Nucleus accumbens (tissue), 56 donors: ENCODE data around the gene PRR15L.
A peak's percentile ranks its signal among the peaks of the same experiment; 100 is the strongest.
"Not testable (repeated sequence)": the region's sequence is repeated elsewhere in the genome, so short reads cannot be mapped to it uniquely, and the experiment has no call there.

Experiments used
- DNase-seq, 56 donors: peaks; one replicate each; lab custom pipeline; 2025; lab: John Stamatoyannopoulos, UW

Gene PRR15L

DNA sequence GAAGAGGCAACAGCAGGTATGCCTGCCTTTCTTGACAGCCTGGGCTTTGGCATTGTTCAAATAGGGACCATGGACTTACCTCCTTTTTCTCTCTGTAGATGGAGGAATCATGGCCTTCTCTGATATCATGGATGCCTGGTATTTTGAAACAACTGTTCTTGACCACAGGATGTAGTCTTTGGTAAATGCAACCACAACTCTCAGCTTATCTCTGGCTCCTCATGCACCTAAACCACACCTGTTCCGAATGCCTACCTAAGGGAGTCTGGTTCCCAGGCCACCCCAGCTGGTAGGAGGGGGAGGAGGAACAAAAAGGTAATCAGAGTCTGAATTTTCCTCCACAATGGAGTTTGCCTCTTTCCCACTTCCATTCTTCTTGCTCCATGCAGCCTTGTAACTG, 32.0 kb upstream of the PRR15L start:
- DNase-seq: no peak

DNA sequence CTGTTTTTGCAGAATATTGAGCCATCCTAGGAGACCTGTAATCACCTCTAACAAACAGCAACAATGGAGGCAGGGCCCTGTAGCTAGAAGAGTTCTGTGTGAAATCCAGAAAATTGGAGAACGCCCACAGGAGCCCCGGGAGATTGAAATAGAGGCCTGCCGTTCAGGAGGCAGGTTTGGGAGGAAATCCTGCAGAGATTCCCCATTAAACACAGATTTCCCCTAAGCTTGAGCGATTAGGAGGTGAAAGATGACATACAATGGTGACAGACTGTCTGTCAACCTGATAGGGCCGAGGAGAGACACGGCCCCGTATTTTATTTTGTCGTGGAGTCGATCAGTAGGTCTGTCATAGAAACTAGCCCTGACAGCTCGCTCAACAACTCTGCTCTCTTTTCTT, 31.5 kb upstream of the PRR15L start:
- DNase-seq: no peak

DNA sequence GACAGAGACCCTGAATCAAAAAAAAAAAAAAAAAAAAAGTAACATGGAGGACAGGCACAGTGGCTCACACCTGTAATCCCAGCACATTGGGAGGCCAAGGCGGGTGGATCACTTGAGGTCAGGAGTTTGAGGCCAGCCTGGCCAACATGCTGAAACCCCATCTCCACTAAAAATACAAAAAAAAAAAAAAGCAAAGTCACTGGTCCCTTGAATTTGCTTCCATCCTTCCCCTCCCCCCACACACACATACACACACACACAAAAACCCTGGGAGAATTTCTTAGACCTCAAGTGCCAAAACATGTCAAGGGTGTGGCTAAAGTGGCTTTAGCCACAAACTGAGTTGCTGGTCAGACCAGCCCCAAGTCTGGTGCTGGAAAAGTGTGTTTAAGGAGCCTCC, 30.8 kb upstream of the PRR15L start:
- not testable (repeated sequence) for DNase-seq

- DNase-seq: peak in 7 of 56 donors; percentile 7 to 36 (median 16)
These were observed 29.7 kb upstream of the PRR15L start for GRCh38 chr17:47987240-47987835.

DNA sequence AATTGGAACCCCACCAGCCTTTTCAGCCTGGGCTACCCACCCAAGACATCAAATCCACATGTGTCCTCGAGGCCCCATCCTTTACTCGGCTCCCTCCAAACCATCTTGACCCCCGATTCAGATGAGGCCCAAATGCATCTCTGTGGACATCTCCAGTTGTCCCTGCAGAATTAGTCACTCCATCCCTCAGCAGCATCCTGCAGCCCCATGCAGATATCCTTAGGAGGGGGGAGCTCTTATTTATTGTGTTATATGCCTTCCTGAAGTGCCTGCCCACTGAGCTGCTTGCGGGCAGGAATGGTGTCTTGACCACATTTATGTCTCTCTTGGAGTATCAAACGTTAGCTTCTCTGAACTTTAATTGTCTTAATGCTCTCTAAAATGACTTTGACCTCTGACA, 28.8 kb upstream of the PRR15L start:
- DNase-seq: no peak

DNA sequence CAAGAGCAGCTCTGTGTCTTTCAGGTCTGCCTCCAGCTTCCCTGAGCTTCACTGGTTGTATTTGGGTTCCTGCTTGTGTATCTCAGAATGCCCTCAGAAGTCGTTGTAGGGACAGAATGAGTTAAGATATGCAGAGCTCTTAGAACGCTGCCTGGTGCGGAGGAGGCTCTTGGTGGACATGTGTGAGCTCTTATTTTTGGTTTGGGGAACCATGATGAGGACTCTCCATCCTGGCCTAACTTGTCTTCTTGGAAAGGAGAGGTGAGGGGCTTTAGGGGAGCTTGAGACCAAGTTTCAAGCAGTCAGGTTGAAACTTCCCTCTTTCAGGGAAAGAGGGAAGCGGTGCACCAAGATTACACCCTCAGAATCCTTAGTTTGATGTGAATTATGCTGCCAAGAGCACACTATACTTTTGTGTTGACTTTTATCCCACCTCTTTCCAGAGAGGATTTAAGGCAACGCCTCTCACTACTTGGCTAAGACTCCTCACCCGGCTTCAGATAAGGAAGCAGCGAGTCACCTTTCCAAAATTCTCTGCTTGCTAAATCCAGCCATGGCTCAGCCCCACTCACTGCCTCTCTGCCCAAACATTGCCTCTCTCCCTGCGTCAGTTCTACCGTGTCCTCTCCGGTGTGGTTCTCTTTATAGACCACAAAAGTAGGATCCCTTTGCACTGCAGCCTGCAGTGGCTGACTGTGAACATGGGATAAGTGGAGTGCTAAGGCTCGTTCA, 26.0 kb upstream of the PRR15L start:
- peak in 2 of 56 donors; percentile 4 to 16 for DNase-seq

- no peak for DNase-seq
These were observed 25.1 kb upstream of the PRR15L start for GRCh38 chr17:47982645-47983390.

DNA sequence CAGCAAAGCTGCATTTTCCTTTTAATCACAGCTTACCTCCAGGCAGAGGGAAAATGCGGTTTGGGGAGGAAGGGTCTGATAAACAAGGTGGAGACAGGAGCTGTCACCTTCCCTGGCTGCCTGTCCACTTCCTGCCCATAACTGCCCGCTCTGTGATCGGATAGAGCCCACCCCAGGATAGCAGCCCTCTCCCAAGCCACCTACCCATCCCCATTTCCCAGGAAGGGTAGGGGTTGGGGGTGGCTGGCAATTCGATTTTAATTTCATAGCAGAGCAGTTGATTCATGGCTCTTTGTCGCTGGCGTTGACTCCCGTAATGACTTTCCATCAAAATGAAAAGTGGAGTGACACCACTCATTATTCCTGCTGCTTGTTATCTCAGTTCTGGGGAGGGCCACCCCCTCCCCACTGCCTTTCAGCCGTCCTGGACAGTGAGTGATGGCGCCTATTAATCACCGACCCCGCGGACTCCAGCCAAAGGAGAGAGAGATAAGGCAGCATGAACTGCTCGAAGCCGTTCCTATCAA, 24.5 kb upstream of the PRR15L start:
- no peak for DNase-seq

GRCh38 chr17:47981462-47981861, 23.8 kb upstream of the PRR15L start:
- no peak for DNase-seq

DNA sequence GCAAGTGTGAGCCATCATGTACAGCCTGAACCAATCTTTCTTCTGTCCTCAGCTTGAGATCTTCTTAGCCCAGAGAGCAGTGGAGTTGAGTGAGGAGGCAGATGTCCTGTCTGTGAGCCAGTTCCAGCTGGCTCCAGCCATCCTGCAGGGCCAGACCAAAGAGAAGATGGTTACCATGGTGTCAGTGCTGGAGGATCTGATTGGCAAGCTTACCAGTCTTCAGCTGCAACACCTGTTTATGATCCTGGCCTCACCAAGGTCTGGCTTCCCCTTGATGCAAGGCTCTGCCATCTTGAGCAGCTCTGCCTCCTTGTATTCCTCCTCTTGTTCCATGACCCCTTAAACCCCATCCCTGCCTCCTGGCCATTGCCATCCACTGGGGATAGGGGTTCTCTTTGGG, 22.9 kb upstream of the PRR15L start:
- no peak for DNase-seq

DNA sequence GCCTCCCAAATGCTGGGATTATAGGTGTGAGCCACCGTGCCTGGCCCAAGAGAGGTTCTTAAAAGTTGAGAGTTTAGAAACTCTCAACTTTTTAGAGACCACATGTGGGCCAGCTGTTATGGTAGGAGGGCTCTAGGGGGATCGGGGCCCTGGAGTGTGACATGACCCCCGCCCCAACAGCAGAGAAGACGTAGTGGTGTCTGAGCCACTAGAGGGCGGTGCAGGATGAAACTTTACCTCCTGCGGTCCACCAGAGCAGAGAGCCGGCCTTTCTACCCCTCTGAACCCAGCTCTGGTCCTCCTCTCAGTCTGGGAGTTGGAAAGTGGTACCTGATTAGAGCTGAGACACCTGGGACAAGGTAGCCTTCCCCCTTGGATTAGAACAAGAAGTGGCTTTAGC, 20.6 kb upstream of the PRR15L start:
- DNase-seq: peak in 38 of 56 donors; percentile 0 to 73 (median 22)

- no peak for DNase-seq
These were observed 18.1 kb upstream of the PRR15L start for GRCh38 chr17:47975823-47976205.

DNA sequence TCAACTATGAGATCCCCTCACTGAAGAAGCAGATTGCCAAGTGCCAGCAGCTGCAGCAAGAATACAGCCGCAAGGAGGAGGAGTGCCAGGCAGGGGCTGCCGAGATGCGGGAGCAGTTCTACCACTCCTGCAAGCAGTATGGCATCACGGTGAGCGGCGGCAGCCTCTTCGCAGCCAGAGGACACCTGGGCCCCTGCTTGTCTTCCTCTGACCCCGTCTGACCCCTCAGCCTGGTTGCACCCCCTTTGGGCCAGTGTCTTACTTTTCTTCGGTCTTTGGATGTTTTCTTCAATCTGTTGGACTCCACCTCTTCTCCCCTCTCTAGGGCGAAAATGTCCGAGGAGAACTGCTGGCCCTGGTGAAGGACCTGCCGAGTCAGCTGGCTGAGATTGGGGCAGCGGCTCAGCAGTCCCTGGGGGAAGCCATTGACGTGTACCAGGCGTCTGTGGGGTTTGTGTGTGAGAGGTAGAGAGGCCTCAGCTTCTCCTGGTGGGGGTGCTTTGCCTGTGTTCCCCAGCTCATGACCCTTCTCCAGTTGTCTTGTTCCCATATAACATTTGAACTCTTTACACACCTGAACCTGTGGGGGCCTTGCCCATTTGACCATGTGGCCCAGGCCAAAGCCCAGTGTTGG, 17.6 kb upstream of the PRR15L start:
- DNase-seq: no peak

DNA sequence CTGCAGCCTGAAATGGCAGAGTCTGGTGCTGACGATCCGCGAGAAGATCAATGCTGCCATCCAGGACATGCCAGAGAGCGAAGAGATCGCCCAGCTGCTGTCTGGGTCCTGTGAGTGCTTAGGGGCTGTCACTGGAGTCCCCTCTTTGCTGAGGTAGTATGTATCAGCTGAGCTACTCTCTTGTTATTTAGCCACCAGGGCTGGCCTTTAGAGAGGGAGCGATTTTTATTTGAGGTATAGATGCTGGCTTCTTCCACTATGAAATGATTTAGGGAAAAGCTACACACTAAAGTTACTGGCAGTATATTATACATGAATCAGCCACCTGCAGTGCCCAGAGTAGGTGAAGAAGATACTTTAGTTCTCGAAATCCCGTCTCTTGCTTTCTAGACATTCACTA, 15.9 kb upstream of the PRR15L start:
- no peak for DNase-seq

- DNase-seq: peak; percentile 86 to 100 (median 99)
These were observed 13.2 kb upstream of the PRR15L start, which contains the start of gene CDK5RAP3 for GRCh38 chr17:47970725-47971499. CDK5RAP3 (plus strand) TSS chr17:47971113; CDS start chr17:47971147, 34 bp downstream.

DNA sequence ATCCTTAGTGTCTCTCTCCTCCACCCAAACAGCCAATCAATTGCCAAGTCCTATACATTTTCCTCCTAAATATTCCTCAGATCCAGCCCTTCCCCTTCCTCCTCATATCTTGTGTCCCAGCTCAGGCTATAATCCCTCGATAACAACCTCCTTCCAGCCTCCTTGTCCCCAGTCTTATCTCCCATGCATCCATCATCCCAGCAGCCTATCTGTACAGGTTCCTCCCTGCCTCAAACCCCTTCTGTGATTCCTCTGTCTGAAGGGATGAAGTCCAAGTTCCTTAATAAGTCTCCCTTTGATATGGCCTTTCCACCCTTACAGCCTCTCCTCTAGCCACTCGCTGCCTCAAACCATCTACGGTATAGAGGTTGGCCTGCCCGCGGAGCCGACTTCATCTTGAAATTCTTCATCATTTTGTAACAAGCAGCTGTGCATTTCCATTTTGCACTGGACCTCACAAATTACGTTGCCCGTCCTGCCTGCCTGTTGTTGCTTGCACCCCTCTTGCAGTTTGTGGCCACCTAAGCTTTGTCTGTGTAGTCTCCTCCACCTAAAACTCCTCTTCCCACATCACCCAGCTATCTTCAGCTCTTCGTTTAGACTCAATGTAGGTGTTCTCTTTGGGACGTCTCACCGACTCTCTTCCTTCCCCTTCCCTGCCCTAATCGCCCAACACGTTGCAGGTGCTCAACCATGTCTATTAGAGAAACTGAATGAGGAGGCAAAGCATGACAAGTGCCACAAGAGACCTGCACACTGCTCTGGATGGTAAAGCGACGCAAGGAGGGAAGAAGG, 12.4 kb upstream of the PRR15L start:
- DNase-seq: peak in 2 of 56 donors; percentile 16 to 41

GRCh38 chr17:47968836-47969235, 11.2 kb upstream of the PRR15L start:
- DNase-seq: no peak

DNA sequence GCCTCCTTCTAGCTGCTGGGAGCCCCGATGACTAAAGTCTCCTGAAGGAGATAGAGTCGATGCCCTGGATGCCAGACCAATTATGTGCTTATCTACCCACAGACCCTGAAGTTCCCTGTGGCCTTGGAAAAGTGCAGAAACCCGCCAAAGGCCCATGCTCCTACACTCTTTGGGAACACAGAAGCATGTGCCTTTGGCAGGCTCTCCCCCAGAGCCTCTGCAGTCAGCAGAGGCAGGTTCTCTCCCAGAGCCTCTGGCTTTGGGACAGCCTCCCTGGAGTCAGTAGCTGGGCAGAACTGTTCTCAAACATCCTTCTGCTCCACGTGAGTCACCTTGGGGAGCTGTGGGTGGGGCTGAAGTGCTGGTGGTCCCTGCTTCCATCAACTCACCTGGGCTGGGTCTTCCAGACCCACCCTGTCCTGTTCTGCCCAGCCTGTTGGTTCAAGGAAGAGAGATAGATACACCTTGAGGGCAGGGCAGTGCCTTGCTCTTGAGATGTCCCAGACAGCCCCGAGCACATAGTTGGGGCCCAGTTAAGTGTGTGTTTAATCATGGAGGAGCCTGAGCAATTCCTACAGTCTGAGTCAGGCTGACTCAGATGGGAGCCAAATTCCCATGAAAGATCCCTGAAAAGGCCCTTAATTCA, 10.0 kb upstream of the PRR15L start:
- no peak for DNase-seq

DNA sequence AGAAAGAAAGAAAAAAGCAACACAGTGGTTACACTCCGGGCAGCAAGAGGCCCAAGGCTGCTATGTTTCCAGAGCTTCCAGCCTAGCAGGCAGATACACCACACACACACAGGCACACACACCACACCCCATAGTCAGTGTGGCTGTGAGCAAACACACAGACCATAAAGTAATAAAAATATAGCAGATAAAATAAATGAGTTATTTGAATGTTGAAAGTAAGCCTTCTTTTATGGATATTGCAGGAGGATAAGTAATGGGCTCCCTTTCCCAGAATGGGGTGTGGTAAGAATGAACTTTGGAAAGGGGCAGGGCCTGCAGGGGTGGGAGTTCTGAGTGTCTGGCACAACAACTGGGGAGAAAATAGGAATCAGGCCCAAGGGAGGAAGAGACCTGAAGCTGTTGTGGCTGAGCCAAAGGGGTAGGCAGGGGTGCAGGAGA, 8.4 kb upstream of the PRR15L start:
- DNase-seq: no peak
